ENCODE measurements around the gene CELA1. TPM values are rescaled to one million over a fixed set of nuclear protein-coding genes. Genes with fewer than 3 reads are reported as not detected.

The CELA1 gene
- total and polyA plus RNA-seq, 4 experiments from 2014 or later = 0.36 to 3.7 (median 1.2) TPM

- Histone ChIP-seq H3K4me1 (ENCODE audit: insufficient read depth, low read length) (peaks cover 70% of the 10 kb centered on the region), H3K36me3 (ENCODE audit: insufficient read depth, low read length) (no peaks in the 10 kb centered on the region), H3K4me3 (ENCODE audit: low read length in 2 of 2) (peak overlapping the region; percentile 25 to 68), H3K27me3 (ENCODE audit: insufficient read depth, low read length) (no peaks in the 10 kb centered on the region), H3K27ac (ENCODE audit: low read depth, low read length) (peak overlapping the region; percentile 55), H3K9me3 (ENCODE audit: control insufficient read depth in 1 of 2, low read length in 2 of 2) (no peaks in the 10 kb centered on the region)
- intact Hi-C loops (cut with micrococcal nuclease) = loop anchor here (1.0 kb wide), 1 partner anchor 22 kb away; no protein-coding TSS in a partner anchor
- ChIA-PET CTCF (ENCODE audit: partially characterized antibody) (interaction anchor here (1.0 to 2.2 kb wide), 4 partner anchors 11 to 141 kb away, joined by 3 to 5 read pairs (median 4); no protein-coding TSS in a partner anchor), POLR2A (ENCODE audit: partially characterized antibody) (interaction anchor here (3.6 to 4.0 kb wide), 2 partner anchors 22 to 67 kb away, joined by 12 to 33 read pairs; partner anchors contain the start of gene BIN2)
- Mint-ChIP-seq H3K9me3 (no peaks in the 10 kb centered on the region), H3K4me1 (peaks cover 57 to 82% (median 68%) of the 10 kb centered on the region in 4 donors), H3K36me3 (peaks cover 0 to 4% of the 10 kb centered on the region in 2 donors), H3K27me3 (no peaks in the 10 kb centered on the region), H3K4me3 (peak overlapping the region; percentile 86 to 97 (median 90)), H3K27ac (peak overlapping the region; percentile 74 to 97 (median 91))
- DNase-seq = peak in 2 of 5 donors; percentile 15 to 20
Observed at GRCh38 chr12:51390891-51391282, 44.4 kb upstream of the CELA1 start.

GRCh38 chr12:51390457-51390856, 44.0 kb upstream of the CELA1 start:
- Mint-ChIP-seq H3K27ac (peak overlapping the region; percentile 74 to 97 (median 91)), H3K27me3 (no peaks in the 10 kb centered on the region), H3K4me3 (peak overlapping the region; percentile 86 to 97 (median 90)), H3K36me3 (peaks cover 0 to 4% of the 10 kb centered on the region in 2 donors), H3K9me3 (no peaks in the 10 kb centered on the region), H3K4me1 (peaks cover 54 to 82% (median 64%) of the 10 kb centered on the region in 4 donors)
- Histone ChIP-seq H3K36me3 (ENCODE audit: insufficient read depth, low read length) (no peaks in the 10 kb centered on the region), H3K27ac (ENCODE audit: low read depth, low read length) (peak overlapping the region; percentile 55), H3K27me3 (ENCODE audit: insufficient read depth, low read length) (no peaks in the 10 kb centered on the region), H3K4me3 (ENCODE audit: low read length in 2 of 2) (peak overlapping the region in 1 of 2 donors; percentile 68), H3K9me3 (ENCODE audit: control insufficient read depth in 1 of 2, low read length in 2 of 2) (no peaks in the 10 kb centered on the region), H3K4me1 (ENCODE audit: insufficient read depth, low read length) (peaks cover 66% of the 10 kb centered on the region)
- POLR2A ChIA-PET (ENCODE audit: partially characterized antibody) = interaction anchor here (4.0 kb wide), 1 partner anchor 22 kb away, joined by 33 read pairs; no protein-coding TSS in a partner anchor
- intact Hi-C loops (cut with micrococcal nuclease) = no loop called here
- CTCF ChIA-PET (ENCODE audit: partially characterized antibody) = interaction anchor here (0.7 to 2.2 kb wide), 5 partner anchors 21 to 141 kb away, joined by 3 to 5 read pairs (median 3); no protein-coding TSS in a partner anchor
- no peak for DNase-seq

- no peaks in the 10 kb centered on the region for H3K9me3 ChIP-seq (ENCODE audit: control insufficient read depth in 1 of 2, low read length in 2 of 2)
- POLR2A ChIA-PET (ENCODE audit: partially characterized antibody) = interaction anchor here (4.0 kb wide), 1 partner anchor 21 kb away, joined by 33 read pairs; no protein-coding TSS in a partner anchor
- intact Hi-C loops (cut with micrococcal nuclease) = no loop called here
- peaks cover 48 to 73% (median 57%) of the 10 kb centered on the region in 4 donors for H3K4me1 Mint-ChIP-seq
- no peak overlapping the region for H3K27ac ChIP-seq (ENCODE audit: low read depth, low read length)
- CTCF ChIA-PET (ENCODE audit: partially characterized antibody) = interaction anchor here (0.7 to 2.2 kb wide), 3 partner anchors 20 to 75 kb away, joined by 3 to 5 read pairs (median 3); no protein-coding TSS in a partner anchor
- H3K36me3 ChIP-seq (ENCODE audit: insufficient read depth, low read length) = no peaks in the 10 kb centered on the region
- H3K4me1 ChIP-seq (ENCODE audit: insufficient read depth, low read length) = peaks cover 56% of the 10 kb centered on the region
- peak overlapping the region; percentile 58 to 97 (median 78) for H3K27ac Mint-ChIP-seq
- no peak overlapping the region for H3K4me3 ChIP-seq (ENCODE audit: low read length in 2 of 2)
- H3K27me3 Mint-ChIP-seq = no peaks in the 10 kb centered on the region
- no peaks in the 10 kb centered on the region for H3K27me3 ChIP-seq (ENCODE audit: insufficient read depth, low read length)
- H3K4me3 Mint-ChIP-seq = peak overlapping the region in 5 of 8 donors; percentile 31 to 48 (median 34)
- DNase-seq = no peak
- H3K9me3 Mint-ChIP-seq = no peaks in the 10 kb centered on the region
- H3K36me3 Mint-ChIP-seq = peaks cover 0 to 4% of the 10 kb centered on the region in 2 donors
Observed at GRCh38 chr12:51389302-51389999, 43.0 kb upstream of the CELA1 start.

- Mint-ChIP-seq H3K27ac (peak overlapping the region; percentile 20 to 83 (median 43)), H3K9me3 (no peaks in the 10 kb centered on the region), H3K4me3 (peak overlapping the region in 3 of 8 donors; percentile 0 to 31 (median 26)), H3K27me3 (no peaks in the 10 kb centered on the region), H3K36me3 (peaks cover 0 to 4% of the 10 kb centered on the region in 2 donors), H3K4me1 (peaks cover 45 to 72% (median 56%) of the 10 kb centered on the region in 4 donors)
- intact Hi-C loops (cut with micrococcal nuclease) = no loop called here
- H3K36me3 ChIP-seq (ENCODE audit: insufficient read depth, low read length) = no peaks in the 10 kb centered on the region
- H3K9me3 ChIP-seq (ENCODE audit: control insufficient read depth in 1 of 2, low read length in 2 of 2) = no peaks in the 10 kb centered on the region
- peaks cover 56% of the 10 kb centered on the region for H3K4me1 ChIP-seq (ENCODE audit: insufficient read depth, low read length)
- H3K27ac ChIP-seq (ENCODE audit: low read depth, low read length) = no peak overlapping the region
- DNase-seq = no peak
- no peak overlapping the region for H3K4me3 ChIP-seq (ENCODE audit: low read length in 2 of 2)
- POLR2A ChIA-PET (ENCODE audit: partially characterized antibody) = interaction anchor here (4.0 kb wide), 1 partner anchor 20 kb away, joined by 33 read pairs; no protein-coding TSS in a partner anchor
- CTCF ChIA-PET (ENCODE audit: partially characterized antibody) = interaction anchor here (1.5 kb wide), 1 partner anchor 32 kb away, joined by 3 read pairs; no protein-coding TSS in a partner anchor
- H3K27me3 ChIP-seq (ENCODE audit: insufficient read depth, low read length) = no peaks in the 10 kb centered on the region
Observed at GRCh38 chr12:51388846-51389245, 42.4 kb upstream of the CELA1 start.

GRCh38 chr12:51388069-51388799, 41.8 kb upstream of the CELA1 start:
- Histone ChIP-seq H3K36me3 (ENCODE audit: insufficient read depth, low read length) (no peaks in the 10 kb centered on the region), H3K9me3 (ENCODE audit: control insufficient read depth in 1 of 2, low read length in 2 of 2) (no peaks in the 10 kb centered on the region), H3K27ac (ENCODE audit: low read depth, low read length) (no peak overlapping the region), H3K4me1 (ENCODE audit: insufficient read depth, low read length) (peaks cover 56% of the 10 kb centered on the region), H3K27me3 (ENCODE audit: insufficient read depth, low read length) (no peaks in the 10 kb centered on the region), H3K4me3 (ENCODE audit: low read length in 2 of 2) (no peak overlapping the region)
- POLR2A ChIA-PET (ENCODE audit: partially characterized antibody) = interaction anchor here (4.0 kb wide), 1 partner anchor 20 kb away, joined by 33 read pairs; no protein-coding TSS in a partner anchor
- no peak overlapping the region for H3K4me3 Mint-ChIP-seq
- intact Hi-C loops (cut with micrococcal nuclease) = no loop called here
- H3K4me1 Mint-ChIP-seq = peaks cover 46 to 72% (median 55%) of the 10 kb centered on the region in 4 donors
- no peaks in the 10 kb centered on the region for H3K9me3 Mint-ChIP-seq
- peaks cover 0 to 7% of the 10 kb centered on the region in 2 donors for H3K36me3 Mint-ChIP-seq
- DNase-seq = no peak
- CTCF ChIA-PET (ENCODE audit: partially characterized antibody) = no interaction called here
- peak overlapping the region in 6 of 7 donors; percentile 20 to 83 (median 44) for H3K27ac Mint-ChIP-seq
- H3K27me3 Mint-ChIP-seq = no peaks in the 10 kb centered on the region

- ChIA-PET CTCF (ENCODE audit: partially characterized antibody) (no interaction called here), POLR2A (ENCODE audit: partially characterized antibody) (interaction anchor here (0.8 to 1.6 kb wide), 2 partner anchors 13 to 17 kb away, joined by 4 to 7 read pairs; no protein-coding TSS in a partner anchor)
- Mint-ChIP-seq H3K27ac (peak overlapping the region in 3 of 7 donors; percentile 3 to 37 (median 28)), H3K4me3 (no peak overlapping the region), H3K27me3 (no peaks in the 10 kb centered on the region), H3K9me3 (no peaks in the 10 kb centered on the region), H3K4me1 (peaks cover 44 to 80% (median 52%) of the 10 kb centered on the region in 4 donors), H3K36me3 (peaks cover 11 to 17% of the 10 kb centered on the region in 2 donors)
- Histone ChIP-seq H3K9me3 (ENCODE audit: control insufficient read depth in 1 of 2, low read length in 2 of 2) (no peaks in the 10 kb centered on the region), H3K27me3 (ENCODE audit: insufficient read depth, low read length) (no peaks in the 10 kb centered on the region), H3K36me3 (ENCODE audit: insufficient read depth, low read length) (no peaks in the 10 kb centered on the region), H3K4me1 (ENCODE audit: insufficient read depth, low read length) (peaks cover 42% of the 10 kb centered on the region), H3K27ac (ENCODE audit: low read depth, low read length) (no peak overlapping the region), H3K4me3 (ENCODE audit: low read length in 2 of 2) (no peak overlapping the region)
- intact Hi-C loops (cut with micrococcal nuclease) = no loop called here
- DNase-seq = no peak
Observed at GRCh38 chr12:51386351-51386750, 39.9 kb upstream of the CELA1 start.

Data from CD4-positive, alpha-beta memory T cell (primary cell).